ENCODE measurements around the gene FOXK2. TPM values are rescaled to one million over a fixed set of nuclear protein-coding genes. Genes with fewer than 3 reads are reported as not detected.

Gene FOXK2
- total RNA-seq, 1 donor from 2014 or later, result 25.0 TPM

GRCh38 chr17:82605939-82606600 lies 86.5 kb downstream of the FOXK2 start:
- no peak for DNase-seq (ENCODE audit: low spot score)

GRCh38 chr17:82608816-82609215 lies 89.3 kb downstream of the FOXK2 start:
- DNase-seq (ENCODE audit: low spot score), result no peak

- DNase-seq (ENCODE audit: low spot score), result no peak
These were observed 90.1 kb downstream of the FOXK2 start for GRCh38 chr17:82609655-82610054.

GRCh38 chr17:82611140-82612058 lies 91.9 kb downstream of the FOXK2 start:
- DNase-seq (ENCODE audit: low spot score), result peak; percentile 70

- peak; percentile 42 for DNase-seq (ENCODE audit: low spot score)
These were observed 94.0 kb downstream of the FOXK2 start for GRCh38 chr17:82613283-82614094.

GRCh38 chr17:82614095-82614631 lies 94.6 kb downstream of the FOXK2 start:
- DNase-seq (ENCODE audit: low spot score), result no peak

GRCh38 chr17:82615084-82616020 lies 95.8 kb downstream of the FOXK2 start:
- no peak for DNase-seq (ENCODE audit: low spot score)

GRCh38 chr17:82616021-82616711 lies 96.6 kb downstream of the FOXK2 start:
- no peak for DNase-seq (ENCODE audit: low spot score)

GRCh38 chr17:82619211-82619610 lies 99.7 kb downstream of the FOXK2 start:
- DNase-seq (ENCODE audit: low spot score), result no peak

GRCh38 chr17:82619641-82620040 lies 100.1 kb downstream of the FOXK2 start:
- no peak for DNase-seq (ENCODE audit: low spot score)

- no peak for DNase-seq (ENCODE audit: low spot score)
These were observed 104.2 kb downstream of the FOXK2 start for GRCh38 chr17:82623707-82624106.

GRCh38 chr17:82627405-82627804 lies 107.9 kb downstream of the FOXK2 start:
- no peak for DNase-seq (ENCODE audit: low spot score)

GRCh38 chr17:82629748-82630147 lies 110.2 kb downstream of the FOXK2 start:
- DNase-seq (ENCODE audit: low spot score), result no peak

- DNase-seq (ENCODE audit: low spot score), result no peak
These were observed 110.7 kb downstream of the FOXK2 start for GRCh38 chr17:82630212-82630611.

- DNase-seq (ENCODE audit: low spot score), result no peak
These were observed 112.0 kb downstream of the FOXK2 start for GRCh38 chr17:82631544-82631943.

- DNase-seq (ENCODE audit: low spot score), result no peak
These were observed 112.9 kb downstream of the FOXK2 start for GRCh38 chr17:82632451-82632850.

- DNase-seq (ENCODE audit: low spot score), result no peak
These were observed 113.8 kb downstream of the FOXK2 start for GRCh38 chr17:82633343-82633742.

GRCh38 chr17:82636626-82637598 lies 117.4 kb downstream of the FOXK2 start:
- peak; percentile 62 for DNase-seq (ENCODE audit: low spot score)

Data from umbilical cord (tissue), 2 donors.